ENCODE results near the gene IL18RAP. TPM values are rescaled to one million over a fixed set of nuclear protein-coding genes. Genes with fewer than 3 reads are reported as not detected.

The IL18RAP gene
- total and polyA plus RNA-seq, 2 donors (not counting 3 experiments of a cell fraction or from before 2014, with no cell fraction given) = 0.03 TPM; not detected in 1

GRCh38 chr2:102434655-102435381 lies 11.9 kb downstream of the IL18RAP start:
- Histone ChIP-seq H3K9me3 (replicated peaks; ENCODE audit: control insufficient read depth, insufficient read depth, low read length) (no peaks in the 10 kb centered on the region), H3K4me1 (ENCODE audit: control insufficient read depth, extremely low read depth, insufficient read depth, low read length) (peaks cover 7% of the 10 kb centered on the region), H3K4me2 (ENCODE audit: insufficient read depth, low read length) (no peak overlapping the region), H4K20me1 (replicated peaks; ENCODE audit: control insufficient read depth, extremely low read depth, insufficient read depth, low read length) (no peaks in the 10 kb centered on the region), H3K79me2 (ENCODE audit: control insufficient read depth, insufficient read depth, low read length) (no peaks in the 10 kb centered on the region), H3K27ac (ENCODE audit: insufficient read depth, low read depth, low read length) (no peak overlapping the region), H3K36me3 (ENCODE audit: control insufficient read depth in 2 of 2, extremely low read depth in 1 of 2, insufficient read depth in 2 of 2, low read length in 2 of 2) (no peaks in the 10 kb centered on the region), H3K4me3 (replicated peaks in 1 of 3; ENCODE audit: insufficient read depth in 1 of 3, low read depth in 1 of 3, low read length in 3 of 3) (no peak overlapping the region), H3K9ac (replicated peaks; ENCODE audit: extremely low read depth, insufficient read depth, low read length) (no peak overlapping the region), H3K27me3 (ENCODE audit: control insufficient read depth in 2 of 2, insufficient read depth in 2 of 2, low read length in 2 of 2) (no peaks in the 10 kb centered on the region), H3K9me1 (replicated peaks; ENCODE audit: control insufficient read depth, extremely low read depth, insufficient read depth, low read length) (no peaks in the 10 kb centered on the region), H2AFZ (ENCODE audit: low read depth, low read length) (no peak overlapping the region)
- no TSS peak for BruUV-seq (replicated peaks)
- intact Hi-C loops (cut with micrococcal nuclease) (no loop called here), dilution Hi-C loops (cut with MboI; ENCODE audit: extremely low pct_ligation_motif_present, low sequenced_read_pairs) (no loop called here)
- CTCF ChIA-PET = interaction anchor here (1.7 to 2.1 kb wide), 2 partner anchors 194 to 414 kb away, joined by 3 to 5 read pairs; no protein-coding TSS in a partner anchor
- FAIRE-seq (no peak), DNase-seq (ENCODE audit: low read depth, low spot score) (no peak)
- POLR2A ChIA-PET = no interaction called here
- no peak for TF ChIP-seq JUN (IDR thresholded peaks at IDR 0.05; ENCODE audit: borderline replicate concordance, insufficient read depth, insufficient read length, low read depth)
- TF ChIP-seq, protein P1, sequence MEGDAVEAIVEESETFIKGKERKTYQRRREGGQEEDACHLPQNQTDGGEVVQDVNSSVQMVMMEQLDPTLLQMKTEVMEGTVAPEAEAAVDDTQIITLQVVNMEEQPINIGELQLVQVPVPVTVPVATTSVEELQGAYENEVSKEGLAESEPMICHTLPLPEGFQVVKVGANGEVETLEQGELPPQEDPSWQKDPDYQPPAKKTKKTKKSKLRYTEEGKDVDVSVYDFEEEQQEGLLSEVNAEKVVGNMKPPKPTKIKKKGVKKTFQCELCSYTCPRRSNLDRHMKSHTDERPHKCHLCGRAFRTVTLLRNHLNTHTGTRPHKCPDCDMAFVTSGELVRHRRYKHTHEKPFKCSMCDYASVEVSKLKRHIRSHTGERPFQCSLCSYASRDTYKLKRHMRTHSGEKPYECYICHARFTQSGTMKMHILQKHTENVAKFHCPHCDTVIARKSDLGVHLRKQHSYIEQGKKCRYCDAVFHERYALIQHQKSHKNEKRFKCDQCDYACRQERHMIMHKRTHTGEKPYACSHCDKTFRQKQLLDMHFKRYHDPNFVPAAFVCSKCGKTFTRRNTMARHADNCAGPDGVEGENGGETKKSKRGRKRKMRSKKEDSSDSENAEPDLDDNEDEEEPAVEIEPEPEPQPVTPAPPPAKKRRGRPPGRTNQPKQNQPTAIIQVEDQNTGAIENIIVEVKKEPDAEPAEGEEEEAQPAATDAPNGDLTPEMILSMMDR (IDR thresholded peaks at IDR 0.05; ENCODE audit: extremely low read depth in 1 of 2, insufficient read depth in 1 of 2, low read depth in 1 of 2, low read length in 2 of 2) = no peak
- TF ChIP-seq, protein P2, sequence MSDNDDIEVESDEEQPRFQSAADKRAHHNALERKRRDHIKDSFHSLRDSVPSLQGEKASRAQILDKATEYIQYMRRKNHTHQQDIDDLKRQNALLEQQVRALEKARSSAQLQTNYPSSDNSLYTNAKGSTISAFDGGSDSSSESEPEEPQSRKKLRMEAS (IDR thresholded peaks at IDR 0.05; ENCODE audit: insufficient read depth, insufficient read length) = no peak
- TF ChIP-seq POLR2AphosphoS5 (IDR thresholded peaks at IDR 0.05; ENCODE audit: insufficient read depth, low read depth, low read length) = no peak
- no peak for TF ChIP-seq GATA2 (IDR thresholded peaks at IDR 0.05; ENCODE audit: insufficient read depth, insufficient read length, low read depth, low read length)
- no peak for TF ChIP-seq MYC (IDR thresholded peaks at IDR 0.05; ENCODE audit: low read depth, low read length)
- no peak for TF ChIP-seq FOS (IDR thresholded peaks at IDR 0.05; ENCODE audit: borderline replicate concordance, insufficient read depth, low read length)

All from endothelial cell of umbilical vein (primary cell).